MG63 (cell line): ENCODE data around the gene ZNF474. TPM values are rescaled to one million over a fixed set of nuclear protein-coding genes. Genes with fewer than 3 reads are reported as not detected.

Experiments used
- DNase-seq: peaks from one replicate; pipeline ENCODE4 v3.0.0-alpha.2; 2020
- H3K27me3 ChIP-seq: fragments of 250-450 bp; sonication (Bioruptor Pico); 2 replicates; pipeline ENCODE4 v1.5.1; 2020; ENCODE audit warnings: mild to moderate bottlenecking, moderate library complexity
- H3K36me3 ChIP-seq: fragments of 250-450 bp; sonication (Bioruptor Pico); 2 replicates; pipeline ENCODE4 v1.5.1; 2020; ENCODE audit warnings: mild to moderate bottlenecking, moderate library complexity
- H3K4me3 ChIP-seq: fragments of 250-450 bp; sonication (Bioruptor Pico); 2 replicates; pipeline ENCODE4 v1.5.1; 2020; ENCODE audit warnings: mild to moderate bottlenecking, moderate library complexity
- H3K9me3 ChIP-seq: fragments of 250-450 bp; sonication (Bioruptor Pico); 2 replicates; pipeline ENCODE4 v1.5.1; 2020; ENCODE audit warnings: mild to moderate bottlenecking, moderate library complexity
- total RNA-seq: library from RNA; depleted of rRNA; stranded (reverse); fragments of >200 nt; shearing (Covaris generic); gene quantifications from 2 replicates; pipeline ENCODE4 v1.2.3, GENCODE V29; 2014; ENCODE audit warnings: low replicate concordance

Gene ZNF474
- total RNA-seq, 1 experiment from 2014 or later, result 0.20 TPM

- H3K9me3 ChIP-seq, result no peaks in the 10 kb centered on the region
- DNase-seq, result no peak
- no peaks in the 10 kb centered on the region for H3K27me3 ChIP-seq
- H3K4me3 ChIP-seq, result no peak overlapping the region
- H3K36me3 ChIP-seq, result no peaks in the 10 kb centered on the region
Observed at GRCh38 chr5:122111460-122111859, 17.9 kb upstream of the ZNF474 start.

DNA sequence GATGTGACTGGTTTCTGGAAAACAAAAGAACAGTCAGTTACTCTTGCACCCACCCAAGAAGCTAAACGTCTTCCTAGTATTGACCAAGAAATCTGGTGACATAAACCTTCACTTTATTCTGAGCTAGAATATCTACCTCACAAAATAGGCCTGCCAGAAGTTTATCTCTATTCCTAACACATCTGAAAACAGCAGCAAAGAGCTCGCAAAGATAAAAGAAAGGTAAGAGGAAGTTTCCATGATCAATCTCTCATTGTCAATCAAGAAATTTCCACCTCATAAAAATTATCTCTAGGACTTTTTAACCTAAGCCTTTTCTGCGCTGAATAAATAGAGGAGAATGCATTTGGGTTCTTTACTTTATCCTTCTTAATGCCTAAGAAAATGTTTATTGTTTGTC is 17.3 kb upstream of the ZNF474 start:
- no peak overlapping the region for H3K4me3 ChIP-seq
- DNase-seq, result no peak
- H3K27me3 ChIP-seq, result no peaks in the 10 kb centered on the region
- H3K36me3 ChIP-seq, result no peaks in the 10 kb centered on the region
- H3K9me3 ChIP-seq, result no peaks in the 10 kb centered on the region

DNA sequence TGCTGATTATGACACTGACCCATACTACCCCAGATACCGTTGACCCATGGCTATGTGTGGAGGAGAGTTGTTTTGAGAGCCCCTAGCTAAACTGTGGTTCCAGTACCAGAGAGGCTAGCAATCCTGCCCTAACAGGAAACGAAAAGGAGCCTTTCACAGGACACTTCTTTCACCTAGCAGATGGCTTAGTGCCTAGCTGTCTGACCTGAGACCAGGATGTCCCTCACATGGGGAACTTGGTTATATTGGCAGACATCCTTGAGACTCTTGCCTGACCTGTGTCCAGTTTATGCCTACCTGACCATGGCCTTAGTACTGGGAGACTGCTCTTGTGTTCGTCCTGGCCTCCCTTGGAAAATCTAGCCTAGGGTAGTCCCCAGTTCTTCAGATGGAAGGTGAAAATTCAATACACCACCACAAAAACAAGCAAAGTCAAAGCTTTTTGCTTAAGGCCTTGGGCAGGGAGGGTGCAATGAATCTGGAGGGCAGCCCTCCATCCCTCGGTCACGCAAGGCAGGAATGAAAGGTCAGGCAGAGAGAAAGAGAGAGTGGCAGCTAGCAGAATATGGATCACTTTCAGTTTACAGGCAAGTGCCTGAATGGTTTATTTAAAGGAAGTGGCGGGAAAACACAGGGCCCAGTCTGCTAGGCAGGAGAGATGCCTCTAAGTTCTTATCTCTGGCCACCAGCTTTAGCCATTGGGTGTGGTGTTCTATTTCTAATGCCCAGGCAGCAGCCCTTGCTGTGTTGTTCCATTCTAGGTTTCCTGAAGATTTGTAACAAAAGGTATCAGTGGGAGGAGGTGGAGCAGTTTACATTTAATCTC is 16.4 kb upstream of the ZNF474 start:
- DNase-seq, result no peak
- H3K36me3 ChIP-seq, result no peaks in the 10 kb centered on the region
- no peaks in the 10 kb centered on the region for H3K27me3 ChIP-seq
- H3K4me3 ChIP-seq, result no peak overlapping the region
- H3K9me3 ChIP-seq, result no peaks in the 10 kb centered on the region

DNA sequence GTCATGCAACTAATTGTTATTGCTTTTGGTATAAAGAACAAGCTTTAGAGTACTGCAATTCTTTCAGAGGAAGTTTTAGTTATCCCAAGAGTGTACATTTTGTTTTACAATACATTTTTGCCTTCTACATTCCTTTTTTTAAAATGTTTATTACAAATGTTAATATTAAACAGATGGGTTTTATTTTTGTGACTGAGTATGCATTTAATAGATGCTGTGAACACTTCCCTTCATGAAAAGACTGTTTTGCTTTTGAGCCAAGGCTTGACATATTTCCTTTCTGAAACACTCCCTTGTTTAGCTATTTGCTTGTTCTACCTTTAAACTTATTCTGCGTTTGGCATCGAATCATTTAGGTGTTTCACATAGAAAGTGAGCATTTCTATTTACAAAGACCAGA is 14.8 kb upstream of the ZNF474 start:
- Histone ChIP-seq H3K27me3 (no peaks in the 10 kb centered on the region), H3K4me3 (no peak overlapping the region), H3K9me3 (no peaks in the 10 kb centered on the region), H3K36me3 (no peaks in the 10 kb centered on the region)
- DNase-seq, result no peak

GRCh38 chr5:122118356-122118948 is 10.9 kb upstream of the ZNF474 start:
- Histone ChIP-seq H3K27me3 (no peaks in the 10 kb centered on the region), H3K36me3 (no peaks in the 10 kb centered on the region), H3K9me3 (no peaks in the 10 kb centered on the region), H3K4me3 (no peak overlapping the region)
- DNase-seq, result no peak

DNA sequence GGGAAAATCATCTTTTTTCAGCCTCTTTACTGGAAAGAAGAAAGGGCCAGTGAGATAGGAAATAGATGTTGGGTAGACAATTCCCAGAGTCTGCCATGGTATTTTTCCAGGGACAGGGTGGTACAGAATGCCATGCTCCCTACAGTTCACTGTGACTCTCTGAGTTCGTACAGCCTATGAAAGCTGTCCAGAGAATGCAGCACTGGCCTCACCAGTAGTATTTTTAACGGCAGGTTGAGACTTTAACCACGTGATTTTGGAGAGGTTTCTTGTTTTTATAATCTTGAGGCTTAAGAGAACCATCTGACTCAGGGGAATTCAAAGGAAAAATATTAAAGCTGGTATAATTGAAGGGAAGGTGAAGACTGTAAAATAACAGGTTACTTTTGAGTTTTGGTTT is 10.1 kb upstream of the ZNF474 start:
- Histone ChIP-seq H3K36me3 (no peaks in the 10 kb centered on the region), H3K4me3 (no peak overlapping the region), H3K9me3 (no peaks in the 10 kb centered on the region), H3K27me3 (no peaks in the 10 kb centered on the region)
- DNase-seq, result no peak

DNA sequence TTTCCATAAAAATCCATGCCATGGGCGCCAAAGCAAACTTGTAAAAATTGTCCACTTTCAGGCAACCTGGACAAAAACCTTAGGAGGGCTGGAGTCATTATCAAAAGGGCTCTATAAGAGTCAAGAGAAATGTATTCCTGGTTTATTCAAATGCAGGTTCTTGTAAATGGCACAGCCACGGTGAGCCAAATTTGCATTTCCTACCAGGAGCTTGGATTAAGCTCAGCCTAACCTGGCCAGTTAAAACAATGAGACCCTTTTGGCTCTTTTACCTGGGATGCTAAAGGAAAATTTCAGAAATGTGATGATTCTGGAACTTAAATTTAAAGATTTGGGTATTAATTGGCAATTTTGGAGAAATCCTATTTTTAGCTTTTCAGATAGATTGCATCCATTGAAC is 8.9 kb upstream of the ZNF474 start:
- Histone ChIP-seq H3K4me3 (no peak overlapping the region), H3K27me3 (no peaks in the 10 kb centered on the region), H3K9me3 (no peaks in the 10 kb centered on the region), H3K36me3 (no peaks in the 10 kb centered on the region)
- DNase-seq, result no peak

DNA sequence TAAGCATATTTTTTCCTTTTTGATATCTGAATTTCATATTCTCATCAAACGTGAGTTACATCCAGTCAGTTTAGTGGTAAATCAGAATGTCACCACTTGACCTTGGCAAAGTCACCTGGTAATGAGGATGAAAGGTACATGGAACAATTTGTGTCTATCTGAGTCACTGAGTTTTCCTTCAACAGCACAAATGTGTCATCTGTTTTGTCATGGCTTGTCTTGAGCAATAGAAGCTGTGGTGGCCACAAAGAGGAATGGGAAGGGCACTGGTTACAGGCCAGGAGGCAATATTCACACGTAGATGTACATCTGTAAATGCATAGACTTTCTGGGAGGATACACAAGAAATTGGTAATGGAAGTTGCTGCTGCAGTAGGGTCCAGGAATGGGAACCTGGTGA is 8.4 kb upstream of the ZNF474 start:
- Histone ChIP-seq H3K27me3 (no peaks in the 10 kb centered on the region), H3K9me3 (no peaks in the 10 kb centered on the region), H3K36me3 (no peaks in the 10 kb centered on the region), H3K4me3 (no peak overlapping the region)
- no peak for DNase-seq

GRCh38 chr5:122121479-122122465 is 7.6 kb upstream of the ZNF474 start:
- Histone ChIP-seq H3K4me3 (no peak overlapping the region), H3K36me3 (no peaks in the 10 kb centered on the region), H3K27me3 (no peaks in the 10 kb centered on the region), H3K9me3 (no peaks in the 10 kb centered on the region)
- DNase-seq, result no peak

GRCh38 chr5:122124766-122125165 is 4.6 kb upstream of the ZNF474 start:
- no peak for DNase-seq
- H3K27me3 ChIP-seq, result no peaks in the 10 kb centered on the region
- H3K9me3 ChIP-seq, result no peaks in the 10 kb centered on the region
- H3K4me3 ChIP-seq, result no peak overlapping the region
- H3K36me3 ChIP-seq, result no peaks in the 10 kb centered on the region

GRCh38 chr5:122126177-122126755 is 3.1 kb upstream of the ZNF474 start:
- DNase-seq, result peak; percentile 71
- Histone ChIP-seq H3K36me3 (no peaks in the 10 kb centered on the region), H3K27me3 (no peaks in the 10 kb centered on the region), H3K4me3 (no peak overlapping the region), H3K9me3 (no peaks in the 10 kb centered on the region)

DNA sequence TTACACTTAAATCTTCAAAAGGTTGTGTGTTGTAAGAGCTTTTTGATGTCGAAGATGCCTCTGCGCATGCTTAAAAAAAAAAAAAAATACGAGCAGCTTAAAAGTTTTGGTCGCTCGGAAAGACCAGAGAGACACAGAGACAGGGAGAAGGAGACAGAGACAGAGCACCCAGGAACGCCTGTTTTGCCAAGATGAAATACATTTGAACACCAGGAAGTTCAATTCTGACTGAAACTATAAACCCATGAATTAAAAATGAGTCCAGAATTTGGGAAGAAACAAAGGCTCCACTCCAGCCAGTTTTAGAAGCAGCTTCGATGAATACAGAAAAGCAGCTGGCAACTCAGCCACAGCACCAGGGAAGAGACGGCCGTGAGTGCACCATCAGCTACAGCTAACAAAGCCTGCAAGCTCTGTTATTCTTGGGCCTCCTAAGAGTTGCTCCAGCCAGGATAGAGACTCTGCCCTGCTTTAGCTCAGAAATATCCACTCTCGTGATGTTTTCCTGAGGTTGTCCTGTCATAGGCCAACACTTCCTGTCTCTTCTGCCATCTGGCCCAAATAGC is 2.5 kb upstream of the ZNF474 start:
- Histone ChIP-seq H3K4me3 (no peak overlapping the region), H3K27me3 (no peaks in the 10 kb centered on the region), H3K9me3 (no peaks in the 10 kb centered on the region), H3K36me3 (no peaks in the 10 kb centered on the region)
- peak; percentile 54 for DNase-seq

DNA sequence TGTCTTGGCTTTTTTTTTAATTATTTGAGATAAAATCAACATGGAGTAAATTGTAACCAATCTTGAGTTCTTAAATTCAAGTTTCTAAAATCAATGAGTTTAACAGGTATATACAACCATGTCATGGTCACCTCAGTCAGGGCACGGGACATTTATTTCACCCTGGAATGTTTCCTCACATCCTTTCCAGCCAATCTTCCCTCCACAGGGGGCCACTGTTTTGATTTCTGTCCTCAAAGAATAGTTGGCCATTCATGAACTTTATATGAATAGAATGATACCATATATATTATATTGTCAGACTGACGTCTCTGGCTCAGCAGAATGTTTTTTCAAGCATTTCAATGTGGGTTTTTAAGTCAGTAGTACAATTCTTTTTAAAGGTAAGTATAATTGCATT is 806 bp downstream of the ZNF474 start:
- Histone ChIP-seq H3K9me3 (no peaks in the 10 kb centered on the region), H3K36me3 (no peaks in the 10 kb centered on the region), H3K27me3 (no peaks in the 10 kb centered on the region), H3K4me3 (no peak overlapping the region)
- no peak for DNase-seq

DNA sequence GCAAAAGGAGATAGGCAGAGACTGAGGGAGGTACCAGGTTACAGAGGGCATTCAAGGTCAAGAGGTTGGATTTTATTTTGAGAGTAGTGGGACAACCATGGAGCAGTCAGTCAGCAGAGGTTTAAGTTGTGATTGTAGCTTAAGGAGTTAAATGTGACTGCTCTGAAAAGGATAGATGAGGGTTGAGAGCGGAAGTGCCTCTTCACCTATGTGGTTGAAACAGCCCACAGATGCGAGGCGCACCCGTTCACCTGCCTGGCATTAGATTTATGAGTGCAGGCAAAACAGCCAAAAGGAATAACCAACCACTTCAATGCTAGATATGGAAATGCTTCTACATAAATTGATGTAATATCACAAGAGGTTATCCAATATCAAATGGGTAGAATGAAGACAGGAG is 8.4 kb downstream of the ZNF474 start:
- Histone ChIP-seq H3K4me3 (no peak overlapping the region), H3K9me3 (no peaks in the 10 kb centered on the region), H3K27me3 (no peaks in the 10 kb centered on the region), H3K36me3 (no peaks in the 10 kb centered on the region)
- no peak for DNase-seq

DNA sequence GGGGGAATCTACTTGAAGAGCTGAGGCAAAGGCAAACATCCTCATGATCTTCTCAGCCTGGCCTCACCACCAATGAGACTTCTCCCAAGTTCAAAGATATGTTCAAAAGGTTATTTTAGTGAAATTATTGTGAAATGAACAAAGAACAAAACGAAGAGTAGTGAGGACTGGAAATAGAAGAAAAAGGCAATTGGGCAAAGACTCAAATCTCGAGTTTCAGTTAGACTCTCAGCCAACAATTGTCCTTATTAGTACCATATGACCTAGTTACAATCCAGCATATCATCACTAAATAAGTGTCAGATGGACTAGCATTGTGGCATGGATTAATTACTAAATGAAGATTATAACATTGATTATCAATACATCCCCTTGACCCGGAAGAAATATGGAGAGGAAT is 9.0 kb downstream of the ZNF474 start:
- no peak for DNase-seq
- Histone ChIP-seq H3K9me3 (no peaks in the 10 kb centered on the region), H3K27me3 (no peaks in the 10 kb centered on the region), H3K36me3 (no peaks in the 10 kb centered on the region), H3K4me3 (no peak overlapping the region)

DNA sequence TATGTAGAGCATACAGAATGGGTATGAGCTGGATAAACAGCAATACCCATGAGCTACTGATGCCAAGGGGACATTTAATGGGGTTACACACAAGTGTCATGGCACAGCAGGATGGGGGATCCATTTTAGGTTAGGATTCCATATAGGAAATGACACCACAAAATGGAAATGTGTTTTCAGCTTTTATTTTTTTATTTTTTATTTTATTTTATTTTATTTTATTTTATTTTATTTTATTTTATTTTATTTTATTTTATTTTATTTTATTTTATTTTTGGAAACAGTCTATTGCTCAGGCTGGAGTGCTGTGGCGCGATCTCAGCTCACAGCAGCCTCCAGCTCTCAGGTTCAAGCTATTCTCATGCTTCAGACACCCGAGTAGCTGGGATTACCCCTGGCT is 11.6 kb downstream of the ZNF474 start:
- Histone ChIP-seq H3K36me3 (no peaks in the 10 kb centered on the region), H3K4me3 (no peak overlapping the region), H3K27me3 (no peaks in the 10 kb centered on the region), H3K9me3 (no peaks in the 10 kb centered on the region)
- DNase-seq, result no peak

- H3K27me3 ChIP-seq, result no peaks in the 10 kb centered on the region
- no peak for DNase-seq
- no peaks in the 10 kb centered on the region for H3K9me3 ChIP-seq
- no peak overlapping the region for H3K4me3 ChIP-seq
- no peaks in the 10 kb centered on the region for H3K36me3 ChIP-seq
Observed at GRCh38 chr5:122141751-122142150, 12.4 kb downstream of the ZNF474 start.
